GM23248 (cell line): ENCODE data around the gene CACNA1B. TPM values are rescaled to one million over a fixed set of nuclear protein-coding genes. Genes with fewer than 3 reads are reported as not detected.

ENCODE experiments used
- DNase-seq: peaks from one replicate; pipeline ENCODE4 v3.0.0-alpha.2; 2015
- H2AFZ ChIP-seq: fragments of 200-600 bp; sonication (generic); 2 replicates; pipeline ENCODE4 v1.6.1; 2016; ENCODE audit warnings: antibody characterized with exemption
- H3F3A ChIP-seq: fragments of 200-600 bp; sonication (generic); 2 replicates; pipeline ENCODE4 v1.6.1; 2016; ENCODE audit warnings: mild to moderate bottlenecking, antibody characterized with exemption, mixed run types; ENCODE audit not compliant: insufficient read depth
- H3K27ac ChIP-seq: fragments of 200-600 bp; sonication (generic); 2 replicates; pipeline ENCODE4 v1.5.1; 2016; ENCODE audit warnings: mild to moderate bottlenecking
- H3K27me3 ChIP-seq: fragments of 200-600 bp; sonication (generic); replicated peaks from 2 replicates; pipeline ENCODE4 v1.6.1; 2016; ENCODE audit warnings: mild to moderate bottlenecking; ENCODE audit not compliant: insufficient read depth
- H3K36me3 ChIP-seq: fragments of 200-600 bp; sonication (generic); 2 replicates; pipeline ENCODE4 v1.6.1; 2016; ENCODE audit warnings: low read depth, mild to moderate bottlenecking
- H3K4me1 ChIP-seq: fragments of 200-600 bp; sonication (generic); 2 replicates; pipeline ENCODE4 v1.6.1; 2016; ENCODE audit warnings: mild to moderate bottlenecking; ENCODE audit not compliant: insufficient read depth
- H3K4me2 ChIP-seq: fragments of 200-600 bp; sonication (generic); one replicate; pipeline ENCODE4 v1.6.1; 2016; ENCODE audit warnings: mild to moderate bottlenecking; ENCODE audit not compliant: unreplicated experiment
- H3K4me3 ChIP-seq: fragments of 200-600 bp; sonication (generic); 2 replicates; pipeline ENCODE4 v1.5.1; 2016; ENCODE audit warnings: mild to moderate bottlenecking
- H3K79me2 ChIP-seq: fragments of 200-600 bp; sonication (generic); 2 replicates; pipeline ENCODE4 v1.6.1; 2016; ENCODE audit warnings: mild to moderate bottlenecking; ENCODE audit not compliant: insufficient read depth
- H3K9ac ChIP-seq: fragments of 200-600 bp; sonication (generic); 2 replicates; pipeline ENCODE4 v1.6.1; 2016; ENCODE audit warnings: mild to moderate bottlenecking
- H3K9me2 ChIP-seq: fragments of 200-600 bp; sonication (generic); 2 replicates; pipeline ENCODE4 v1.6.1; 2016; ENCODE audit warnings: mixed run types, mild to moderate bottlenecking, moderate library complexity; ENCODE audit not compliant: insufficient read depth
- H3K9me3 ChIP-seq: fragments of 200-600 bp; sonication (generic); one replicate; pipeline ENCODE4 v1.6.1; 2017; ENCODE audit warnings: low read depth
- H4K20me1 ChIP-seq: fragments of 200-600 bp; sonication (generic); 2 replicates; pipeline ENCODE4 v1.6.0; 2016; ENCODE audit not compliant: insufficient read depth
- EZH2 ChIP-seq: fragments of 200-600 bp; sonication (generic); IDR thresholded peaks from 2 replicates; pipeline ENCODE4 v1.6.1; 2018; ENCODE audit warnings: antibody characterized with exemption, mild to moderate bottlenecking; ENCODE audit not compliant: insufficient read depth, poor library complexity, severe bottlenecking
- EZH2phosphoT487 ChIP-seq: fragments of 200-600 bp; sonication (generic); IDR thresholded peaks from 2 replicates; pipeline ENCODE4 v1.6.1; 2018; ENCODE audit warnings: antibody characterized with exemption, moderate library complexity, mild to moderate bottlenecking, low read depth; ENCODE audit not compliant: insufficient read depth
- WGBS, 2 experiments: methylation state at CpG; one replicate each; pipeline ENCODE4 v1.1.6; 2015 to 2017; ENCODE audit warnings: low lambda C conversion rate in 2 of 2, low coverage in 1 of 2; ENCODE audit errors: missing lambda C conversion rate in 2 of 2; 5-methylcytosine and 5-hydroxymethylcytosine counted together
- in situ Hi-C: fragments of 300-500 bp; cut with MboI; formaldehyde crosslinking; loops from 2 replicates; pipeline ENCODE4 v1.15.0; 2020
- polyA plus RNA-seq: library from polyadenylated mRNA; unstranded; fragments of >200 nt; fragmentation: Nextera tagmentation; extraction: Ambion mirVana; gene quantifications from 2 replicates; pipeline ENCODE4 v1.2.1, GENCODE V29; 2016
- total RNA-seq: library from RNA; depleted of rRNA; stranded (reverse); fragments of >200 nt; shearing (Covaris generic); gene quantifications from 2 replicates; pipeline ENCODE4 v1.2.3, GENCODE V29; 2014

CACNA1B gene
- total and polyA plus RNA-seq, 2 experiments from 2014 or later: not detected

- H3K4me1 ChIP-seq: no peaks in the 10 kb centered on the region
- no peak overlapping the region for H3K4me3 ChIP-seq
- in situ Hi-C loops: no loop called here
- no peak overlapping the region for H3K9ac ChIP-seq
- no peaks in the 10 kb centered on the region for H4K20me1 ChIP-seq
- H3K4me2 ChIP-seq: no peak overlapping the region
- H3F3A ChIP-seq: no peaks in the 10 kb centered on the region
- H3K9me2 ChIP-seq: no peaks in the 10 kb centered on the region
- H3K79me2 ChIP-seq: no peaks in the 10 kb centered on the region
- TF ChIP-seq EZH2phosphoT487 (no peak), EZH2 (no peak)
- no peaks in the 10 kb centered on the region for H3K9me3 ChIP-seq
- H3K27ac ChIP-seq: no peak overlapping the region
- no peak overlapping the region for H2AFZ ChIP-seq
- DNase-seq: no peak
- no peaks in the 10 kb centered on the region for H3K27me3 ChIP-seq
- 44 to 48% methylated on average over 15 to 16 of the region's 16 CpGs for WGBS, 2 experiments
- H3K36me3 ChIP-seq: no peaks in the 10 kb centered on the region
These were observed 94.0 kb downstream of the CACNA1B start for GRCh38 chr9:137971477-137972138.

- no peaks in the 10 kb centered on the region for H3K9me3 ChIP-seq
- H2AFZ ChIP-seq: no peak overlapping the region
- no peaks in the 10 kb centered on the region for H3K79me2 ChIP-seq
- TF ChIP-seq EZH2: no peak
- H3K4me3 ChIP-seq: no peak overlapping the region
- no peaks in the 10 kb centered on the region for H3K36me3 ChIP-seq
- H4K20me1 ChIP-seq: no peaks in the 10 kb centered on the region
- in situ Hi-C loops: no loop called here
- H3K9me2 ChIP-seq: no peaks in the 10 kb centered on the region
- H3F3A ChIP-seq: no peaks in the 10 kb centered on the region
- H3K4me2 ChIP-seq: no peak overlapping the region
- no peak overlapping the region for H3K27ac ChIP-seq
- H3K9ac ChIP-seq: no peak overlapping the region
- H3K4me1 ChIP-seq: no peaks in the 10 kb centered on the region
- WGBS, 2 experiments: 34 to 44% methylated on average over 16 of the region's 16 CpGs
- no peak for DNase-seq
- no peaks in the 10 kb centered on the region for H3K27me3 ChIP-seq
These were observed 94.9 kb downstream of the CACNA1B start for GRCh38 chr9:137972355-137972987.

- H3K4me3 ChIP-seq: no peak overlapping the region
- H3K4me2 ChIP-seq: no peak overlapping the region
- WGBS, 2 experiments: 46% methylated on average over 12 to 13 of the region's 13 CpGs
- H3K27ac ChIP-seq: no peak overlapping the region
- no peaks in the 10 kb centered on the region for H4K20me1 ChIP-seq
- H3K27me3 ChIP-seq: no peaks in the 10 kb centered on the region
- H3K9me3 ChIP-seq: no peaks in the 10 kb centered on the region
- H3K4me1 ChIP-seq: no peaks in the 10 kb centered on the region
- H2AFZ ChIP-seq: no peak overlapping the region
- H3K36me3 ChIP-seq: no peaks in the 10 kb centered on the region
- no peak for DNase-seq
- H3K79me2 ChIP-seq: no peaks in the 10 kb centered on the region
- H3F3A ChIP-seq: no peaks in the 10 kb centered on the region
- TF ChIP-seq EZH2: no peak
- no peak for TF ChIP-seq EZH2phosphoT487
- no peak overlapping the region for H3K9ac ChIP-seq
- in situ Hi-C loops: no loop called here
- H3K9me2 ChIP-seq: no peaks in the 10 kb centered on the region
These were observed 95.4 kb downstream of the CACNA1B start for GRCh38 chr9:137972988-137973470.

- DNase-seq: no peak
- Histone ChIP-seq H3K9ac (no peak overlapping the region), H3K9me2 (no peaks in the 10 kb centered on the region), H3K27ac (no peak overlapping the region), H3K36me3 (no peaks in the 10 kb centered on the region), H3F3A (no peaks in the 10 kb centered on the region), H3K27me3 (no peaks in the 10 kb centered on the region), H3K4me3 (no peak overlapping the region), H4K20me1 (no peaks in the 10 kb centered on the region), H2AFZ (no peak overlapping the region), H3K79me2 (no peaks in the 10 kb centered on the region), H3K4me2 (no peak overlapping the region), H3K4me1 (no peaks in the 10 kb centered on the region), H3K9me3 (no peaks in the 10 kb centered on the region)
- TF ChIP-seq EZH2phosphoT487: no peak
- TF ChIP-seq EZH2: no peak
- WGBS, 2 experiments: 19 to 28% methylated on average over 9 to 10 of the region's 10 CpGs
- in situ Hi-C loops: no loop called here
These were observed 96.3 kb downstream of the CACNA1B start for GRCh38 chr9:137973829-137974416.
